HL-60/S4 (cell line): Measurements from ENCODE around the gene LRMDA.

Experiments
- in situ Hi-C: fragments of 300-500 bp; cut with MboI; formaldehyde crosslinking; loops from 2 replicates; pipeline ENCODE4 v1.14.3; 2022; ENCODE audit warnings: low sequenced_read_pairs

Gene LRMDA

GRCh38 chr10:76031769-76032699 lies 600.6 kb downstream of the LRMDA start:
- in situ Hi-C loops = loop anchor here (10.0 kb wide), 1 partner anchor 647 kb away; no protein-coding TSS in a partner anchor

GRCh38 chr10:76032700-76033039 lies 601.2 kb downstream of the LRMDA start:
- in situ Hi-C loops = loop anchor here (10.0 kb wide), 1 partner anchor 648 kb away; no protein-coding TSS in a partner anchor

- in situ Hi-C loops = loop anchor here (10.0 kb wide), 1 partner anchor 649 kb away; no protein-coding TSS in a partner anchor
Observed at GRCh38 chr10:76033457-76034196, 602.2 kb downstream of the LRMDA start.

- in situ Hi-C loops = loop anchor here (10.0 kb wide), 1 partner anchor 650 kb away; no protein-coding TSS in a partner anchor
Observed at GRCh38 chr10:76034353-76035205, 603.2 kb downstream of the LRMDA start.

- in situ Hi-C loops = loop anchor here (10.0 kb wide), 1 partner anchor 651 kb away; no protein-coding TSS in a partner anchor
Observed at GRCh38 chr10:76035206-76036110, 604.0 kb downstream of the LRMDA start.

- in situ Hi-C loops = loop anchor here (10.0 kb wide), 1 partner anchor 652 kb away; no protein-coding TSS in a partner anchor
Observed at GRCh38 chr10:76036111-76036940, 604.9 kb downstream of the LRMDA start.

GRCh38 chr10:76036962-76037361 lies 605.5 kb downstream of the LRMDA start:
- in situ Hi-C loops = loop anchor here (10.0 kb wide), 1 partner anchor 652 kb away; no protein-coding TSS in a partner anchor

- in situ Hi-C loops = loop anchor here (10.0 kb wide), 1 partner anchor 653 kb away; no protein-coding TSS in a partner anchor
Observed at GRCh38 chr10:76037531-76038155, 606.2 kb downstream of the LRMDA start.

- in situ Hi-C loops = loop anchor here (10.0 kb wide), 1 partner anchor 654 kb away; no protein-coding TSS in a partner anchor
Observed at GRCh38 chr10:76038696-76039095, 607.3 kb downstream of the LRMDA start.

GRCh38 chr10:76040107-76040829 lies 608.8 kb downstream of the LRMDA start:
- in situ Hi-C loops = no loop called here

- in situ Hi-C loops = no loop called here
Observed at GRCh38 chr10:76040830-76041220, 609.4 kb downstream of the LRMDA start.

- in situ Hi-C loops = no loop called here
Observed at GRCh38 chr10:76041551-76041950, 610.1 kb downstream of the LRMDA start.

GRCh38 chr10:76043261-76043660 lies 611.8 kb downstream of the LRMDA start:
- in situ Hi-C loops = no loop called here

GRCh38 chr10:76044751-76045150 lies 613.3 kb downstream of the LRMDA start:
- in situ Hi-C loops = no loop called here

- in situ Hi-C loops = no loop called here
Observed at GRCh38 chr10:76045174-76045573, 613.8 kb downstream of the LRMDA start.

GRCh38 chr10:76047521-76047920 lies 616.1 kb downstream of the LRMDA start:
- in situ Hi-C loops = no loop called here

- in situ Hi-C loops = no loop called here
Observed at GRCh38 chr10:76049581-76050290, 618.3 kb downstream of the LRMDA start.
